Osteoblast (primary cell): ENCODE measurements around the gene USP17L20. TPM values are rescaled to one million over a fixed set of nuclear protein-coding genes. Genes with fewer than 3 reads are reported as not detected.
"Not testable (repeated sequence)": the region's sequence is repeated elsewhere in the genome, so short reads cannot be mapped to it uniquely, and the experiment has no call there.

Experiments used
- DNase-seq: peaks from one replicate; pipeline ENCODE4 v3.0.0; 2011; ENCODE audit warnings: low spot score, mixed read lengths; ENCODE audit not compliant: insufficient read length; ENCODE audit errors: missing footprints
- H2AFZ ChIP-seq: 2 replicates; pipeline ENCODE4 v1.6.0; 2011; ENCODE audit warnings: mild to moderate bottlenecking, low read length
- H3K27ac ChIP-seq: 2 replicates; pipeline ENCODE4 v1.5.1; 2011; ENCODE audit warnings: mild to moderate bottlenecking, low read depth, low read length, moderate library complexity
- H3K27me3 ChIP-seq: 2 replicates; pipeline ENCODE4 v1.6.0; 2012; ENCODE audit warnings: mild to moderate bottlenecking, control low read depth, inconsistent platforms, low read length, moderate library complexity; ENCODE audit not compliant: insufficient read depth
- H3K36me3 ChIP-seq: 2 replicates; pipeline ENCODE4 v1.5.1; 2011; ENCODE audit warnings: mild to moderate bottlenecking, low read length, control low read depth, moderate library complexity; ENCODE audit not compliant: insufficient read depth
- H3K4me1 ChIP-seq: 2 replicates; pipeline ENCODE4 v1.5.1; 2011; ENCODE audit warnings: mild to moderate bottlenecking, low read length, control low read depth, moderate library complexity; ENCODE audit not compliant: insufficient read depth
- H3K4me2 ChIP-seq: 2 replicates; pipeline ENCODE4 v1.6.0; 2011; ENCODE audit warnings: mild to moderate bottlenecking, low read length; ENCODE audit not compliant: insufficient read depth
- H3K4me3 ChIP-seq: fragments of 200-600 bp; sonication (generic); 3 replicates; pipeline ENCODE4 v1.5.1; 2012; ENCODE audit warnings: mild to moderate bottlenecking, low read length, inconsistent platforms; ENCODE audit not compliant: insufficient read depth
- H3K79me2 ChIP-seq: 2 replicates; pipeline ENCODE4 v1.6.0; 2012; ENCODE audit warnings: mild to moderate bottlenecking, low read length, control low read depth, inconsistent platforms; ENCODE audit not compliant: insufficient read depth
- H3K9me3 ChIP-seq: 2 replicates; pipeline ENCODE4 v1.5.1; 2011; ENCODE audit warnings: low read depth, low read length, control low read depth
- H4K20me1 ChIP-seq: 2 replicates; pipeline ENCODE4 v1.6.0; 2012; ENCODE audit warnings: mild to moderate bottlenecking, low read length, control low read depth; ENCODE audit not compliant: insufficient read depth
- total RNA-seq: library from RNA; depleted of rRNA; stranded (reverse); fragments of >200 nt; gene quantifications from 2 replicates; pipeline ENCODE4 v1.2.3, GENCODE V29; 2012

USP17L20 gene
- total RNA-seq, 1 donor = not detected

DNA sequence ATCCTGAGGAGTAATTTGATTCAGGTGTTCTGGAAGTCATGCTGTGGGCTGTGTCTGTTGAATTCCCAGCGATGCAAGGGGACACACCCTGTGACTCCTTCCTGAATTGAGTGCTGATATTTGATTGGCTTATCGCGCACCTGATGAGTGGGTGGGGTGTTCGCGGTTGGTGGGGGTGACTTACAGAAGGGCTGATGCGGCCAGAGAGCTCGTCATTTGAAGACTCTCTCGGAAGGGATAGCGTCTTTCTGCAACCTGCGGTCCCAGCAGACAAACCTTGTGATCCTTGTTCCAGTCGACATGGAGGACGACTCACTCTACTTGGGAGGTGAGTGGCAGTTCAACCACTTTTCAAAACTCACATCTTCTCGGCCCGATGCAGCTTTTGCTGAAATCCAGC, 14.3 kb upstream of the USP17L20 start, which contains the start of gene USP17L17:
USP17L17 (plus strand) TSS at position 301 of the 400 bp plus-strand sequence; CDS start at position 301, 0 bp downstream.
- not testable (repeated sequence) for H3K27ac ChIP-seq, H4K20me1 ChIP-seq, H3K79me2 ChIP-seq, H3K4me1 ChIP-seq, H3K4me2 ChIP-seq, H3K36me3 ChIP-seq, H3K27me3 ChIP-seq, H2AFZ ChIP-seq, DNase-seq, H3K4me3 ChIP-seq, H3K9me3 ChIP-seq

DNA sequence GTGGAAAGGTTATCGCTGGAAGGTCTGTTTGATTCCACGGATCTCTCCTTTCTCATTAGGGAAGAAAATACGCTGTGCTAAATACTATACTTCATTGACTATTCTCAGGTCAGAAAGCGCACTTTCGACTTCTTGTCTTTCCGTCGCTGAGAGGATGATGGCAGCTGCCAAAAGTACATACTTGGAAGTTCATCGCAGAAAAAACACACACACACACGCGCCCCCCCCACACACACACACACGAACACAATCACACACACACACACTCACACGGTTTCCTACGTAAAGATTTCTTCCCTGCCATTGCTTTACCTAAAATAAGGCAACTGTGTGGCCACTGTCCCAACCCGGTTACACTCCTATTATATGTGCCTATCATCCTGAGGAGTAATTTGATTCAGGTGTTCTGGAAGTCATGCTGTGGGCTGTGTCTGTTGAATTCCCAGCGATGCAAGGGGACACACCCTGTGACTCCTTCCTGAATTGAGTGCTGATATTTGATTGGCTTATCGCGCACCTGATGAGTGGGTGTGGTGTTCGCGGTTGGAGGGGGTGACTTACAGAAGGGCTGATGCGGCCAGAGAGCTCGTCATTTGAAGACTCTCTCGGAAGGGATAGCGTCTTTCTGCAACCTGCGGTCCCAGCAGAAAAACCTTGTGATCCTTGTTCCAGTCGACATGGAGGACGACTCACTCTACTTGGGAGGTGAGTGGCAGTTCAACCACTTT, 9.8 kb upstream of the USP17L20 start, which contains the start of gene USP17L18:
USP17L18 (plus strand) TSS at position 678 of the 728 bp plus-strand sequence; CDS start at position 678, 0 bp downstream.
- not testable (repeated sequence) for H3K4me2 ChIP-seq, H4K20me1 ChIP-seq, H3K27me3 ChIP-seq, H3K9me3 ChIP-seq, H3K4me1 ChIP-seq, H3K4me3 ChIP-seq, H3K36me3 ChIP-seq, H3K27ac ChIP-seq, DNase-seq, H3K79me2 ChIP-seq, H2AFZ ChIP-seq

DNA sequence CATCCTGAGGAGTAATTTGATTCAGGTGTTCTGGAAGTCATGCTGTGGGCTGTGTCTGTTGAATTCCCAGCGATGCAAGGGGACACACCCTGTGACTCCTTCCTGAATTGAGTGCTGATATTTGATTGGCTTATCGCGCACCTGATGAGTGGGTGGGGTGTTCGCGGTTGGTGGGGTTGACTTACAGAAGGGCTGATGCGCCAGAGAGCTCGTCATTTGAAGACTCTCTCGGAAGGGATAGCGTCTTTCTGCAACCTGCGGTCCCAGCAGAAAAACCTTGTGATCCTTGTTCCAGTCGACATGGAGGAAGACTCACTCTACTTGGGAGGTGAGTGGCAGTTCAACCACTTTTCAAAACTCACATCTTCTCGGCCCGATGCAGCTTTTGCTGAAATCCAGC, 4.8 kb upstream of the USP17L20 start, which contains the start of gene USP17L19:
USP17L19 (plus strand) TSS at position 301 of the 400 bp plus-strand sequence; CDS start at position 301, 0 bp downstream.
- not testable (repeated sequence) for H3K9me3 ChIP-seq, H3K27me3 ChIP-seq, H3K27ac ChIP-seq, H3K79me2 ChIP-seq, H3K4me3 ChIP-seq, H2AFZ ChIP-seq, DNase-seq, H4K20me1 ChIP-seq, H3K4me1 ChIP-seq, H3K36me3 ChIP-seq, H3K4me2 ChIP-seq

DNA sequence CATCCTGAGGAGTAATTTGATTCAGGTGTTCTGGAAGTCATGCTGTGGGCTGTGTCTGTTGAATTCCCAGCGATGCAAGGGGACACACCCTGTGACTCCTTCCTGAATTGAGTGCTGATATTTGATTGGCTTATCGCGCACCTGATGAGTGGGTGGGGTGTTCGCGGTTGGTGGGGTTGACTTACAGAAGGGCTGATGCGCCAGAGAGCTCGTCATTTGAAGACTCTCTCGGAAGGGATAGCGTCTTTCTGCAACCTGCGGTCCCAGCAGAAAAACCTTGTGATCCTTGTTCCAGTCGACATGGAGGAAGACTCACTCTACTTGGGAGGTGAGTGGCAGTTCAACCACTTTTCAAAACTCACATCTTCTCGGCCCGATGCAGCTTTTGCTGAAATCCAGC, 4.6 kb downstream of the USP17L20 start, which contains the start of gene USP17L21:
USP17L21 (plus strand) TSS at position 301 of the 400 bp plus-strand sequence; CDS start at position 301, 0 bp downstream.
- H3K36me3 ChIP-seq, H2AFZ ChIP-seq, H3K4me3 ChIP-seq, DNase-seq, H3K27me3 ChIP-seq, H3K4me2 ChIP-seq, H3K79me2 ChIP-seq, H3K4me1 ChIP-seq, H3K9me3 ChIP-seq, H4K20me1 ChIP-seq, H3K27ac ChIP-seq: not testable (repeated sequence)

DNA sequence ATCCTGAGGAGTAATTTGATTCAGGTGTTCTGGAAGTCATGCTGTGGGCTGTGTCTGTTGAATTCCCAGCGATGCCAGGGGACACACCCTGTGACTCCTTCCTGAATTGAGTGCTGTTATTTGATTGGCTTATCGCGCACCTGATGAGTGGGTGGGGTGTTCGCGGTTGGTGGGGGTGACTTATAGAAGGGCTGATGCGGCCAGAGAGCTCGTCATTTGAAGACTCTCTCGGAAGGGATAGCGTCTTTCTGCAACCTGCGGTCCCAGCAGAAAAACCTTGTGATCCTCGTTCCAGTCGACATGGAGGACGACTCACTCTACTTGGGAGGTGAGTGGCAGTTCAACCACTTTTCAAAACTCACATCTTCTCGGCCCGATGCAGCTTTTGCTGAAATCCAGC, 9.4 kb downstream of the USP17L20 start, which contains the start of gene USP17L22:
USP17L22 (plus strand) TSS at position 301 of the 400 bp plus-strand sequence; CDS start at position 301, 0 bp downstream.
- H3K9me3 ChIP-seq, H3K4me3 ChIP-seq, H3K79me2 ChIP-seq, H3K4me2 ChIP-seq, H4K20me1 ChIP-seq, H3K36me3 ChIP-seq, H2AFZ ChIP-seq, H3K4me1 ChIP-seq, H3K27ac ChIP-seq, DNase-seq, H3K27me3 ChIP-seq: not testable (repeated sequence)

DNA sequence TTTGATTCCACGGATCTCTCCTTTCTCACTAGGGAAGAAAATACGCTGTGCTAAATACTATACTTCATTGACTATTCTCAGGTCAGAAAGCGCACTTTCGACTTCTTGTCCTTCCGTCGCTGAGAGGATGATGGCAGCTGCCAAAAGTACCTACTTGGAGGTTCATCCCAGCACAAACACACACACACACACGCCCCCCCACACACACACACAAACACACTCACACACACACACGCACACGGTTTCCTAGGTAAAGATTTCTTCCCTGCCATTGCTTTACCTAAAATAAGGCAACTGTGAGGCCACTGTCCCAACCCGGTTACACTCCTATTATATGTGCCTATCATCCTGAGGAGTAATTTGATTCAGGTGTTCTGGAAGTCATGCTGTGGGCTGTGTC, 13.8 kb downstream of the USP17L20 start:
- not testable (repeated sequence) for H3K36me3 ChIP-seq, H3K27ac ChIP-seq, DNase-seq, H3K9me3 ChIP-seq, H4K20me1 ChIP-seq, H3K4me3 ChIP-seq, H3K27me3 ChIP-seq, H3K79me2 ChIP-seq, H3K4me2 ChIP-seq, H3K4me1 ChIP-seq, H2AFZ ChIP-seq

Other genes with a start within 250 kb of the USP17L20 start
- gene FAM90A26, start 87.7 kb upstream of the USP17L20 start, total RNA-seq = not detected in 2 replicates
- not detected in 2 replicates for gene USP17L10, start 47.5 kb upstream of the USP17L20 start, total RNA-seq
- gene USP17L11, start 42.7 kb upstream of the USP17L20 start, total RNA-seq = not detected in 2 replicates
- gene USP17L12, start 38.0 kb upstream of the USP17L20 start, total RNA-seq = not detected in 2 replicates
- gene USP17L13, start 33.2 kb upstream of the USP17L20 start, total RNA-seq = not detected in 2 replicates
- gene USP17L15, start 23.7 kb upstream of the USP17L20 start, total RNA-seq = not detected in 2 replicates
- not detected in 2 replicates for gene USP17L17, start 14.2 kb upstream of the USP17L20 start, total RNA-seq
- not detected in 2 replicates for gene USP17L18, start 9.5 kb upstream of the USP17L20 start, total RNA-seq
- not detected in 2 replicates for gene USP17L19, start 4.7 kb upstream of the USP17L20 start, total RNA-seq
- not detected in 2 replicates for gene USP17L21, start 4.7 kb downstream of the USP17L20 start, total RNA-seq
- gene USP17L22, start 9.5 kb downstream of the USP17L20 start, total RNA-seq = not detected in 2 replicates
- gene USP17L24, start 67.0 kb downstream of the USP17L20 start, total RNA-seq = not detected in 2 replicates
- gene USP17L25, start 71.8 kb downstream of the USP17L20 start, total RNA-seq = not detected in 2 replicates
- gene USP17L26, start 76.5 kb downstream of the USP17L20 start, total RNA-seq = not detected in 2 replicates
- not detected in 2 replicates for gene USP17L5, start 81.3 kb downstream of the USP17L20 start, total RNA-seq
- not detected in 2 replicates for gene USP17L27, start 86.0 kb downstream of the USP17L20 start, total RNA-seq
- not detected in 2 replicates for gene USP17L28, start 90.8 kb downstream of the USP17L20 start, total RNA-seq
- gene USP17L29, start 95.5 kb downstream of the USP17L20 start, total RNA-seq = not detected in 2 replicates
- gene USP17L30, start 105.0 kb downstream of the USP17L20 start, total RNA-seq = not detected in 2 replicates
- gene DEFB131A, start 186.3 kb downstream of the USP17L20 start, total RNA-seq = not detected in 2 replicates